NCI-H69 (cell line): ENCODE results near the gene DZIP3.

Source experiments
- DNase-seq: peaks from one replicate; lab custom pipeline; 2025; lab: John Stamatoyannopoulos, UW

The DZIP3 gene, protein sequence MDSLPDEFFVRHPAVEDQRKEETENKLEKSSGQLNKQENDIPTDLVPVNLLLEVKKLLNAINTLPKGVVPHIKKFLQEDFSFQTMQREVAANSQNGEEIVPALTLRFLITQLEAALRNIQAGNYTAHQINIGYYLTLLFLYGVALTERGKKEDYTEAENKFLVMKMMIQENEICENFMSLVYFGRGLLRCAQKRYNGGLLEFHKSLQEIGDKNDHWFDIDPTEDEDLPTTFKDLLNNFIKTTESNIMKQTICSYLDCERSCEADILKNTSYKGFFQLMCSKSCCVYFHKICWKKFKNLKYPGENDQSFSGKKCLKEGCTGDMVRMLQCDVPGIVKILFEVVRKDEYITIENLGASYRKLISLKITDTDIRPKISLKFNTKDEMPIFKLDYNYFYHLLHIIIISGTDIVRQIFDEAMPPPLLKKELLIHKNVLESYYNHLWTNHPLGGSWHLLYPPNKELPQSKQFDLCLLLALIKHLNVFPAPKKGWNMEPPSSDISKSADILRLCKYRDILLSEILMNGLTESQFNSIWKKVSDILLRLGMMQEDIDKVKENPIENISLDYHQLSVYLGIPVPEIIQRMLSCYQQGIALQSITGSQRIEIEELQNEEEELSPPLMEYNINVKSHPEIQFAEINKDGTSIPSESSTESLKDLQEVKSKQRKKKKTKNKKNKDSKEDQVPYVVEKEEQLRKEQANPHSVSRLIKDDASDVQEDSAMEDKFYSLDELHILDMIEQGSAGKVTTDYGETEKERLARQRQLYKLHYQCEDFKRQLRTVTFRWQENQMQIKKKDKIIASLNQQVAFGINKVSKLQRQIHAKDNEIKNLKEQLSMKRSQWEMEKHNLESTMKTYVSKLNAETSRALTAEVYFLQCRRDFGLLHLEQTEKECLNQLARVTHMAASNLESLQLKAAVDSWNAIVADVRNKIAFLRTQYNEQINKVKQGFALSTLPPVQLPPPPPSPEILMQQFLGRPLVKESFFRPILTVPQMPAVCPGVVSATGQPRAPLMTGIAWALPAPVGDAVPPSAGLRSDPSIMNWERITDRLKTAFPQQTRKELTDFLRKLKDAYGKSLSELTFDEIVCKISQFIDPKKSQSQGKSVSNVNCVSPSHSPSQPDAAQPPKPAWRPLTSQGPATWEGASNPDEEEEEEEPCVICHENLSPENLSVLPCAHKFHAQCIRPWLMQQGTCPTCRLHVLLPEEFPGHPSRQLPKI

DNA sequence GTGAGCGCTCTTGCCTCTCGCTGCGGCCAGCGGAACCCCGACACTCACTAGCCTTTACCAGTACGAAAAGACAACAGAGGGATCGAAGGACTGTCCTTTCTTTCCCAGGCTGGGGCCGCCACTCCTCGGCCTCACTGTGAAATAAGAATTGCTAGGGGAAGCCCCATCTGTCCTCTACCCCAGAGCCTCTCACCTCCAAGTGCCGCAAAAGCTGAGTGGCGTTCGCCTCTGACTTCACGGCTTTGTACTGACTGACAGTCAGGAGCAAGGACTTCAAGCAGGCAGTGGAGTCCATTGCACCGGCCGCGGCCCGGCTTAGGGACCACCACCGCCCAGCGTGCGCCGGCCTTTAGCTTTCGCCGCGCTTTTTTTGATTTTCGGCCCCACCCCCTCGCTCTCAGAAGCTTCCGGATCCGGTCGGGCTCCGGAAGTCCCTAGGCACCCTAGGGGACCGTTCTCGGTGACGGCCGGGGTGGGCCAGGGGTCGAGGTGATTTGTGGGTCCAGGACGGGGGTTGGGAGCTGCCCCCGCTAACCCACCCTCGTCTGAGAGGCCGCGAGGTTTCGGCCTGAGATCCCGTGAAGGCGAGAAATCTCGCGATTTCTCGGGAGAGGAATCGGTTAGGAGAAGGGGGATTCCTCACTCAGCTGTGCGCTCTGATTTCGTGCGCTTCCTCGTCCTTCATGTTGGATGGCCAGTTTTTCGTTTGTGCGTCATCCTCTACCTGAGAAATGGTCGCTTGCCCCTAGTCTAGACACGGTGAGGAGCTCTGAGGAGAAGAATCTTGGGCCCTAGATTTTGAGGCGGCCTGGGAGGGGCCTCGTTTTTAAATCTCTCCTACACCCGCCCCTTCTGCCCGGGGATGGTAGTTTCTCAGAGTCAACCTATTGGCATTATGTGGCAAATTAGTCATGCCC, at the start of gene DZIP3, which contains the start of gene CIP2A:
Gene DZIP3 (plus strand): TSS at position 642 of the 917 bp plus-strand sequence. CDS start 15,685 bp downstream, outside the sequence.
Gene CIP2A (minus strand): TSS at position 358 of the 917 bp plus-strand sequence. CDS start 63 bp downstream, at position 295.
- peak; percentile 95 for DNase-seq

DNA sequence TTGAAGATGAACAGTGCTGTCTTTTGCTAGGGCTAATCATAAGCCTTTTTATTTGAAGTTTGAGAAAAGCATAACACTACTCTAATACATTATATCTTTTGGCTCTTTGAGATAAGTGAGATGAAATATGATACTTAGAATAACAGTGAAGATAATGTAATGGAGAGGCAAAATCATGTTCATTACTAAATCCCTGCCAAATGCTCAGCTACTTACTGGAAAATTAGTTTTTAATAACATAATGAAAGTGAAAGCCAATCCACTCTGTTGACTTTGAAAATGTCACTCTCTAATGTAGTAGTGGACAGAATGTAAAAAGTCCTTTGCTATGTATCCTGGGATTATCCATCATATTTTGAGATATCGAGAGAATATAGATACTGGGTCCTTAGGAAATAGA, 43.3 kb upstream of the DZIP3 start:
- DNase-seq = no peak

DNA sequence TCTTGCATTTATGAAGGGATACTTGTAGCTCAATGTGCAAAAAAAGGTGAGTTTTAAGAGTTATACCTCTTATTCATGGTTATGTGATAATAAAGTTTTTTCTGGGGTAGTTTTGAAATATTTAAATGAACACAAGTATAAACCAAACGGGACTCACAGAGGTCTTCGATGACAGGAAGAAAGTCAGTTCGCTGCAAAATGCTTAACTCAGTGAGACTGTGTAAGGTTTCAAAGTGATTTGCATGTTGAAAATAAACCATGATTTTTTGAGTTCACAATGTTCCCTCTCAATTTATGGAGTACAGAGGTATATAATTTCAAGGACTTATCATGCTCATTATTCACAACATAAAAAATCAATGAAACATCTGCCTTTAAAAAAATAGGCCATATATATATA, 42.8 kb upstream of the DZIP3 start:
- DNase-seq = no peak

DNA sequence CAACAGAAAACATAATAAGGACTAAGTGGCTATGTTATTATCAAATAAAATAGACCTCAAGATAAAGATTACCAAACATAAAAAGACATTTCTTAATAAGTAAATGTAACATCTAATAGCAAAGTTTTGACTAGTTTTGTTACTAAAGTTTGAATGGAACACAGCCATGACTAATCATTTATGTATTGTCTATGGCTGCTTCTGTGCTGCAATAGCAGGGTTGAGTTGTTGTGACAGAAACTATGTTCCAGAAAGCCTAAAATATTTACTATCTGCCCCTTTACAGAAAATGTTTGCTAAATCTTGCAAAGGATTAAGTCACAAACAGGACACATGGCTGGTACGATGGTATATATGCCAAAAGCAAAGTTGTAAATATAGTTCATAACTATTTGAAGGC, 41.2 kb upstream of the DZIP3 start:
- no peak for DNase-seq

DNA sequence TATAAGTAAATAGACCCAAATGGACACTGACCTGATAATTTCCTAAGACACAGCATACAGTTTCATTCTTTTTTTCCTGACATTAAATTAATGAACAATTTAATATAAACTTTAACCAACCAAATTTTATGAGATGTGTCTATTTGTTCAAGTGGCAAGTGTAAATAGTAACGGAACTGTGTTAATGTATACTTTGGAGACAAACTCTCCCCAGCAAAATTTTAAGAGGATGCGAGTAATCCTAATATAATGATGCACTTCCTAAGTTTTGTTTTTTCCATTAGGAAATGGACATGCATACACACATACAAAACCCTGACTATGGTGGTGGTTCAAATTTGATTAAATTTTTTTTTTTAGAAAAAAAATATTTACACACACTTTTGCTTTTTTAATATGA, 40.6 kb upstream of the DZIP3 start:
- DNase-seq = no peak

DNA sequence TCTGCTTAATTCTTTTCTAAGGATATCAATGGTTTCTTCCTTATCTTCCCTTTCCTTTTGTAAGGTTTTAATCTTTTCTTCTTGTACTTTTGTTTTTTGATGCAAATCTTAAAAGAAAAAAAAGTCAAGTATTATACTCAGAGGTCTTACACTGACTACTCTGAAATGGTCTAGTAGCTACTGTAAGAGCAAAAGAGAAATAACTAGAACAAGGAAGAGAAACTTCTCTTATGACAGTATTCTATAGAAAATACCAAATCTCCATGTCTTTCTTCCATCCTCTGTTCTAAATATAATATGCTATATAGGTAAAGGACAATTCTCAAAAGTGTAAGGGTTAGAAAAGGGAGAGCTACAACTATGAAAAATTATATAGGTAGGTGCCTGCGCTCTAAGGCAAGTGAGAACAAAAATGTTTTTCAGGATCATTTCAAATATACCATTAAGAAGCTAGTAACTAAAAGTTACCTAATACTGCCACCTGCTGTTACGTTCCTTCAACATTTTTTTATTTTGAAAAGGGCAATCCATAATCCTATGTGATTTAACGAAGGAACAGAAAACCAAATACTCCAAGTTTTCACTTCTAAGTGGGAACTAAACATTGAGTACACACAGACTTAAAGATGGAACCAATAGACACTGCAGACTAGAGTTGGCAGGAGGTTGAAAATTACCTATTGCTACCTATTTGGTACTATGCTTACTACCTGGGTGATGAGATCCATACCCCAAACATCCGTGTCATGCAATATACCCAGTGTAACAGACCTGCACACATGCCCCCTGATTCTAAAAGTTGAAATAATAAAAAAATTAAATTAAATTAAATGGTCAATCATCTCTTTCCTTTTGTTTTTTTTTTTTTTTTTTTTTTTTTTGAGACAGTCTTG, 37.0 kb upstream of the DZIP3 start:
- peak; percentile 46 for DNase-seq

DNA sequence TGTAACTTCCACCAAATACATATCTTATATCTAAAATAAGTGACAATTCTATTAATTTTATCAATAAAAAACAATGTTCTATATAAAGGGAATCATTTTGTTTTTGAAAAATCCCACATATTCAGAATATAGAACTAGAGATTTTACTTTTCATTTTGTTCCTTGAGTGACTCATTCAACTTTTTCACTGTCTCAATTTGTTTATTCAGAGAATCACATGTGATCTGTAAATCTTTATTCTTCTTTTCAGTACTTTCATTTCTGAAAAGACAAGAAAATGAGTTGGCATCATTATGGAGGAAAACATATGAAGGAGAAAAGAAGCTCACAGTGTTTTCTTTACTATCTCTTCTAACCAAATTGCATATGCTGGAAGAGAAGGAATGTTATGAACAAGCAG, 35.3 kb upstream of the DZIP3 start:
- DNase-seq = no peak

DNA sequence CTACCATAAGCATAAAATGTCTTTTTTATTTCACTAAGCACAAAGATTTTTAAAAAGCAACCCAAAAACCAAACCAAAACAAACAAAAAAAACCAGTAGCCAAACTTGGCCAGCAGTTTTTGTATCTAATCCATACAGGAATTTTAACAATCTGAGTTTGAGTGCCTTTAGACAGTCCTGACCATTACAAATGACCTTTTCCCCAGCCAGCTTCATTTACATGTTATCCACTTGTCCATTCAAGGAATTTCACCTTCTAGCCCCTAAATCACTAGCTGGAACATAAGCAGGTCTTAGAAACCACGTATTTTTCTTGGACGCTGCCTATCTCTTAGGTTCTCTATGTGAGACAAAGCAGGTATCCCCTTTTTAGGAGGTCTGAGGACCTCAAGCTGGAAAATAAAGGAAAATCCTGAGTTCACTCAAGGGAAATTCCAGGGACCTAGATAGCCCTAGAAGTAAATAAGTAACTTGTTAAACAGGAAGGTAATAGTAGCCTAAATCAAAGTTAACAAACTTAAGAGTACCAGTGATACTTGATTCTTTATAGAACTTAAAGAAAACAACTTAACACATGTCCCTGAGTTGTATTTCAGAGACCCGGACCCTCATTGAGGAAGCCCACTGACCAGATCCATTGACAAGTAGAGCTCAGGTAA, 34.5 kb upstream of the DZIP3 start:
- DNase-seq = no peak

DNA sequence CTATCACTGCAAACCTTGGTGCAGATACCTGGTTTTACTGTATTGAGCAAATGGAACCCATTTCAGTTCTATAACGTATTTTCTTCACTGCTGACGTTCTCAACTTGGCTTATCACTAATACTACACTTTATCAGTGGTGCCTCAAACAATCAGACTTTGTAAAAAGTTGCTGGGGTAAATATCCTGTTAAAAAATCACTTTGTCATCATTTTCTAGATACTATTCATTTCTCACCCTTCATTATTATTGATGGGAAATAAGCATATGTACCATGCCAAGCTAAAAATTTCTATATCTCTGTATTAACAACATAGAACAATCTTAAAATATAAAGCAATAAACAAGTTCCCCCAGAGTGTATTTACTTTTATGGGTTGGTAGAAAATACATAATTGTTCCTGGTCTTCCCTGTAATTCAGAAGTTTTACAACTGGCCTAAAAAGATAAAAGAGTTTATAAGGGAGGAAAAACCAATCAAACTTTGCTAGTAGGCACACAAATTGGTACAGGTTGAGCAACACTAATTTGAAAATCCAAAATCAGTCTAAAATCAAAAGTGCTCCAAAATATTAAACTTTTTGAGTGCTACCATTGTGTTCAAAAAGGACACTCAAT, 33.4 kb upstream of the DZIP3 start:
- DNase-seq = no peak

DNA sequence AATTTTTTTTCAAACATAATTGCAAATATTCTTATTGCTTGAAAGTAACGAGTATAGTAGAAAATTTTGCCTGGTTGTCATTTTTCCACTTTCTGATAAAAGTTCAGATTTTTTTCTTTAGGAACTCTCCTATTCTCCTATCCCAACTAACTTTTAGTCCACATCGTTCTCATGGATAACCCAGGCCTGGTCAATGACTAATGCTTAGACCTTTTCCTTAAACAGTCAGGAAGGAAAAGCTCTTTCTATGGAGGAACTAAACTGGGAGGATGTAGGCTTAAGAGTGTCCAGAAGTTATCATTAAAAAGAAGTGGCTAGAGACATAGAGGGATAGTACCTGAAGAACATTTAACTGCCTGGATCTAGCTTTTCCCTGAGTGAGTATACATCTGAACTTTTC, 27.0 kb upstream of the DZIP3 start:
- no peak for DNase-seq

DNA sequence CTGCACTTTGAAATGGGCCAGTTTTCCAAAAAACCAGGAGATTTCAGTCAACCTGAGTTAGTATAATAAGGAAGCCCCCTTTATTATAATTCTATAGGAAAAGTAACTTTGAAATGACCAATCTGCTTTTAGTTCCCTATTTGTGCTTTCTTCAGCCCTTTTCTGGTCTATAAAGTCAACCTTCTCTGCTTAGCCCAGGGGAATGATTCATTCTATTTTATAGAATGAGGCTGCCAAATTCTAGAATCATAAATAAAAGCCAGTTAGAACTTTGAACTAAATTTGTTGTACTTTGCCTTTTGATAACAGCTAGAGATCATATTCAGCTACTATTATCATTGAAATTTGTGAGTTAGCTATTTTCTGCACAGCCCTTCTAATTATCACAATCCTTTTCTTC, 25.0 kb upstream of the DZIP3 start:
- DNase-seq = no peak

DNA sequence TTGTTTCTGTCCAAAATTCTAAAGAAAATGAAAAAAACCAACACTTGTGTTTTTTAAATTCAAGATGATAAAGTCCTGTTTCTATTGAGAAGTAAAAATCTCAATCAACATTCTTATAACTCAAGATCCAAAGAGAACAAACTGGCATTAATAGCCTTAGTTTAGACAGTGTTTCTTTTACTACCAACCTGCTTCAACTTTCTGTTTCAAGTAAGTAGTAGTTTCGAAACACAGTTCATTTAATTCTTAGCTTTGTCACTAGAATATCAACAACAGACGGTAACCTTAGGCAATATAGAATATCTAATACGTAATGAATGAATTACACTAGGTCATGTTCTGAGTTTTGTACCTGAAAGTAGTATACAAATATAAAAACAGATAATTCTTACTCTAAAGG, 24.0 kb upstream of the DZIP3 start:
- no peak for DNase-seq

DNA sequence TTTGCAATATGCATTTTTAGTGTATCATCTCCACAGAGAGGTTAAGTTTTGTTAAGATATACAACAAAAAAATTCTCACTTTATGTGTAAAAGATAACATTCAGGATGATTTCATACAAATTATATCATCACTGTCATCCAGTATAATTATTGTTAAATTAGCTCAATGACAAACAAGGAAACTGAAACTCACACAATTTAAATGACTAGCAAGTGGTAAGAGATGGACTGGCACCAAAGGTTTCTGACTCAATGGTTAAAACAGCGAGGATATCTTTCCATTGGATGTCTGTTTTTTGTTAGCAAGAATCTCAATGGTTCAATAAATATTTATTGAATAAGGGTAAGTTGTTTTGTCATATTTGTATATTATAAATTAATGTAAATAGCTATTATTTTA, 22.9 kb upstream of the DZIP3 start:
- DNase-seq = no peak

DNA sequence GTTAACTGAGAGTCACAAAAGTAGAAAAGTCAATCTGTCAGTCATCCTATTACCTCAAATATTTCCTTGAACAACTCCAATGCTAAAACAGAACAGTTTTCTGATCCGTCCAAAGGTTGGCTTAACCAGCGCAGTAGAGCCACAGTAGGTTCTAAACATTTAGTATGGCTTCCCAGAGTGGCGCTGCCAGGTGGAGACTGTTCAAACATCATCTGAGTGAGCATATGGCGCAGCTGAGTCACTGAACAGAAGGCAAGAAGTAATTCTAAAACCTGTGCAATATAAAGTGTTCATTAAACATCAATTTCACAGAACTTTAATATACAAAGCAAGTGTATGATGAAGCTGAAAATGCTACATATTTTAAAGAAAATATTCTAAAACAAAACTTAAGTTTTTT, 20.2 kb upstream of the DZIP3 start:
- peak; percentile 9 for DNase-seq

DNA sequence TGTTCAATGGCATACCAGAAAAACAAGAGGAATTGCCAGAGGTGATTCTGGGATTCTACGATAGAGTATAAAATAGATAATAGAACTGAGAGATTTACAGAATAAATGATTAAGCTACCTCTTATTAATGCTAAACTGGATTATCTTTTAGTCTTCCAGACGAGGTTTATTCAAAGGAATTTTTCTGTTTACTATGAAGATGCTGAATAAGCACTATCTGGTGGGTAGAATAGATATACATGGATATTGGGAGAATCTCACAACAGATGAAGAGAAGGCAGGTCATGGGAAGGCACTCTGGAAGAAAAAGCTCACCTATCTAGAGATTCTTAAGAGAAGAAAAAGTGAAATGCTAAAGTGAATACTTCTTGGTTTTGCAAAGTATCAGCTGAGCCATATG, 11.5 kb upstream of the DZIP3 start:
- no peak for DNase-seq

DNA sequence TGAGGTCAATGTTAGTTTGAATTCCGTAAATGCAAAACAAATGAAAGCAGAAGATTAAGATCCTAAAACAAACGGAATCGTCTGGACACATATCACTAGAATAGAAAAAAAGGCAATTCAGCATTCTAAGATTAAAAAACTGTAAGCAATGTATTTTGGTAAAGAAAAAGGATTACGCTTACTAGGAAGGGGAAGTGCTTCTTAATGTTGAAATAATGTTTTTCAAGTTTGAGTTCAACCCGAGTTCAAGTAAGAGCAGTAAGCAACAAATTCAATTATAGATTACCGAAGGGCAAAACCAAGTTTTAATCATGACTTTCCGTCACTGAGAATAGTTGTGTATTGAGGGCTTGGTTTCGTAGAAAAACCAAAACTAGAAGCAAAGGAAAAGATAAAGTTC, 921 bp upstream of the DZIP3 start:
- no peak for DNase-seq

DNA sequence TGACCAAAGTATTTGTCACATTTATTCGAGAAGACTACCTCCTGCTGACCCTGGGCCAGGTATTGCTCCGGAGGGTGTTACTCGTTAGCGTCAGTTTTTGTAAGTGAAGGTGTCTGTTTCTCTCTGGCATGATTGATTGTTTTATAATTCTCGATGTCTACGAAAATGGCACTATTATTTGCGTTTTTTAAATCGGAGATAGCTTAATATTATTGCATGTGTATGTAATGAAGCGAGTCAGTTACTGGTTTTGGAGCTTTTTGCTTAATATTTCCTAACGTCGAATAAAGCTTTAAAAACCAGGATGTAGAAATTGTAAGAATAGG, 439 bp downstream of the DZIP3 start:
- DNase-seq = no peak

DNA sequence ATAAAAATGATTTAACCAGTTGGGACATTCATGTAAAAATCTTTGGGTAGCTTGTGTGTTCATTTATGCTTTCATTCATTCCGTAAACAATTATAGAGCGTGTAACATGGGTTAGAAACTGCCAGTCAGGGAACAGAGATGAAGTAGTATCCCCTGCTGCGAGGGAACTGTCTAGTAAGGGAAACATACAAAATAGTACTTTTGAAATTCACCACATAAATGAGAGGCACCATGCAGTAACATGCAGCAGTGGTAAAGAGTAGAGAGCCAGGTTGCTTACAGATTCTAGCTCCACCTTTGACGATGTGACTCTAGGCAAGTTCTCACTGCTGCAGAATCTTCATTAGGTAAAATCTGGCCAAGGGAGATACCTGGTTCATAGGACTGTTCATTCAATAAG, 938 bp downstream of the DZIP3 start:
- no peak for DNase-seq

DNA sequence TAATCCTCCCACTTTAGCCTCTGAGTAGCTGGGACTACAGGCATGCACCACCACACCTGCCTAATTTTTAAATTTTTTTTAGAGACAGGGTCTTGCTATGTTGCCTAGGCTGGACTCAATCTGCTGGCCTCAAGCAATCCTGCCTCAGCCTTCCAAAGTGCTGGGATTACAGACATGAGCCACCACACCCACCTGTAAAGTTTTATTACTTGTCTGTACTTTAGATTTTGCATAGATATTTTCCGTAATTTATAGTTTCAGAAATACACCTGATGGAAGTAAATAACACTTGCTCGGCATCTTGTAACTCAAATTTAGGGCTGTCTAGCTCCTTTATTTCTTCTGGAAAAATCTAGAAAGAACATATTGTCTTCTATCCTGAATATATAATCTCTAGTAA, 5.8 kb downstream of the DZIP3 start:
- no peak for DNase-seq
